DMS53 (cell line): ENCODE results near the gene GRK3.
"Not testable (repeated sequence)": the region's sequence is repeated elsewhere in the genome, so short reads cannot be mapped to it uniquely, and the experiment has no call there.

Experiments
- DNase-seq: peaks from one replicate; lab custom pipeline; 2025; lab: John Stamatoyannopoulos, UW

The GRK3 gene

GRCh38 chr22:25572708-25573171 lies 8.3 kb downstream of the GRK3 start:
- DNase-seq, result no peak

- no peak for DNase-seq
Measured at GRCh38 chr22:25573841-25574240, 9.4 kb downstream of the GRK3 start.

- DNase-seq, result no peak
Measured at GRCh38 chr22:25574736-25575135, 10.3 kb downstream of the GRK3 start.

- not testable (repeated sequence) for DNase-seq
Measured at GRCh38 chr22:25575674-25576392, 11.4 kb downstream of the GRK3 start.

- not testable (repeated sequence) for DNase-seq
Measured at GRCh38 chr22:25581452-25581851, 17.0 kb downstream of the GRK3 start.

GRCh38 chr22:25582946-25583345 lies 18.5 kb downstream of the GRK3 start:
- no peak for DNase-seq

- not testable (repeated sequence) for DNase-seq
Measured at GRCh38 chr22:25584993-25585392, 20.5 kb downstream of the GRK3 start.

GRCh38 chr22:25589664-25590063 lies 25.2 kb downstream of the GRK3 start:
- DNase-seq, result not testable (repeated sequence)

GRCh38 chr22:25593323-25593722 lies 28.8 kb downstream of the GRK3 start:
- DNase-seq, result not testable (repeated sequence)

GRCh38 chr22:25598609-25599008 lies 34.1 kb downstream of the GRK3 start:
- DNase-seq, result no peak

GRCh38 chr22:25602445-25602844 lies 38.0 kb downstream of the GRK3 start:
- no peak for DNase-seq

- no peak for DNase-seq
Measured at GRCh38 chr22:25602916-25603315, 38.4 kb downstream of the GRK3 start.

- not testable (repeated sequence) for DNase-seq
Measured at GRCh38 chr22:25605146-25605545, 40.7 kb downstream of the GRK3 start.

GRCh38 chr22:25605565-25605964 lies 41.1 kb downstream of the GRK3 start:
- not testable (repeated sequence) for DNase-seq

- not testable (repeated sequence) for DNase-seq
Measured at GRCh38 chr22:25611284-25611683, 46.8 kb downstream of the GRK3 start.

- DNase-seq, result not testable (repeated sequence)
Measured at GRCh38 chr22:25613131-25613530, 48.7 kb downstream of the GRK3 start.

- DNase-seq, result not testable (repeated sequence)
Measured at GRCh38 chr22:25613558-25613957, 49.1 kb downstream of the GRK3 start.

GRCh38 chr22:25614791-25615190 lies 50.3 kb downstream of the GRK3 start:
- DNase-seq, result not testable (repeated sequence)

- DNase-seq, result no peak
Measured at GRCh38 chr22:25621986-25622385, 57.5 kb downstream of the GRK3 start.

GRCh38 chr22:25623310-25623734 lies 58.8 kb downstream of the GRK3 start:
- peak; percentile 2 for DNase-seq

- no peak for DNase-seq
Measured at GRCh38 chr22:25623851-25624250, 59.4 kb downstream of the GRK3 start.

GRCh38 chr22:25624476-25624875 lies 60.0 kb downstream of the GRK3 start:
- DNase-seq, result no peak

- DNase-seq, result not testable (repeated sequence)
Measured at GRCh38 chr22:25625747-25626623, 61.5 kb downstream of the GRK3 start.
